Memory B cell (primary cell): ENCODE data around the gene COMT.

Source experiments
- ATAC-seq: fragments of 150-1000 bp; cut with Tn5 transposase; 2 replicates; pipeline ENCODE4 v1.10.0; 2021; ENCODE audit warnings: low read depth, mild to moderate bottlenecking, moderate library complexity
- DNase-seq, 2 donors: peaks; one replicate each; pipeline ENCODE4 v3.0.0; 2022; ENCODE audit warnings: low spot score in 2 of 2
- H3K27ac Mint-ChIP-seq: one replicate; pipeline ENCODE4 v1.8.0; 2022; ENCODE audit warnings: mild to moderate bottlenecking, moderate library complexity, mixed read lengths
- H3K27me3 Mint-ChIP-seq: one replicate; pipeline ENCODE4 v1.8.0; 2022; ENCODE audit warnings: mixed read lengths
- H3K36me3 Mint-ChIP-seq: one replicate; pipeline ENCODE4 v1.8.0; 2022; ENCODE audit warnings: mild to moderate bottlenecking, mixed read lengths
- H3K4me1 Mint-ChIP-seq: one replicate; pipeline ENCODE4 v1.8.0; 2022; ENCODE audit warnings: mixed read lengths
- H3K4me3 Mint-ChIP-seq: one replicate; pipeline ENCODE4 v1.8.0; 2022; ENCODE audit warnings: mild to moderate bottlenecking, moderate library complexity, mixed read lengths
- H3K9me3 Mint-ChIP-seq: one replicate; pipeline ENCODE4 v1.8.0; 2022; ENCODE audit warnings: mixed read lengths

COMT gene

GRCh38 chr22:19989725-19990067 is 48.1 kb downstream of the COMT start:
- H3K4me3 Mint-ChIP-seq, result no peak overlapping the region
- no peaks in the 10 kb centered on the region for H3K9me3 Mint-ChIP-seq
- DNase-seq, result no peak
- peaks cover 9% of the 10 kb centered on the region for H3K4me1 Mint-ChIP-seq
- peaks cover under 1% of the 10 kb centered on the region for H3K36me3 Mint-ChIP-seq
- H3K27me3 Mint-ChIP-seq, result peaks cover 11% of the 10 kb centered on the region
- no peak for ATAC-seq
- H3K27ac Mint-ChIP-seq, result no peak overlapping the region

DNA sequence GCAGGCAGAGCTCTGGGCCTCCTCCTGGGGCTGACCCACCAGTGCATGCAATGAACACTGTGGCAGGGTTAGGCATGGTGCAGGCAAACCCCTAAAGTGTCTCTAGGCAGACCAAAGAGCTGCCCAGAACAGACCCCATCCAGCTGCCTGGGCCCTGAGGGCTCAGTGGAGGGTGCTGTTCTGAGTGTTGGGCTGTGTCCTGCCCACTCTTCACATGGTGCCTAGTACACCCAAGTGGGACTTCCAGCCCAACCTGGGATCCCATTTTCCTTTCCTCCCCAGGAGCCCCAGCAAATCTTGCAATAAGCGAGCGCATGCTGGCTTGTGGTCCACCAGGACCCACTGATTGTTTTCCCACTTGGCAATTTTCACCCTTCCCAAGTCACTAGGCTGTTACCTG is 48.6 kb downstream of the COMT start:
- Mint-ChIP-seq H3K4me3 (no peak overlapping the region), H3K4me1 (peaks cover 14% of the 10 kb centered on the region), H3K27me3 (peaks cover 14% of the 10 kb centered on the region)

GRCh38 chr22:19990609-19991394 is 49.2 kb downstream of the COMT start:
- Mint-ChIP-seq H3K27me3 (peaks cover 14% of the 10 kb centered on the region), H3K9me3 (no peaks in the 10 kb centered on the region), H3K4me1 (peaks cover 14% of the 10 kb centered on the region)

More for the DNA sequence above, 48.6 kb downstream of the COMT start:
- H3K36me3 Mint-ChIP-seq, result peaks cover 3% of the 10 kb centered on the region
- no peaks in the 10 kb centered on the region for H3K9me3 Mint-ChIP-seq
- ATAC-seq (no peak), DNase-seq (no peak)
- H3K27ac Mint-ChIP-seq, result no peak overlapping the region

DNA sequence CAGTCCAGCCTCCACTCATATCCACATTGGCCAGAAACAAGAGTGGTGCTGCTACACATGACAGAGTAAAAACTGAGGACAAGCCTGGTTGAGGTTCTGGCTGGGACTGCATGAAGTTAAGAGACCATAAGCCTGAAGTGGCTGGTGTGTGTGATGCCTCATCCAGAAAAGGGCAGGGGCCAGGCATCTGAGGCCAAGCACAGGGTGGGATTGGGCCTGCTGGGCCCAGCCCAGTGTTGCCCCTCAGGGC is 49.7 kb downstream of the COMT start:
- ATAC-seq (no peak), DNase-seq (no peak)
- H3K9me3 Mint-ChIP-seq, result no peaks in the 10 kb centered on the region
- H3K36me3 Mint-ChIP-seq, result peaks cover 3% of the 10 kb centered on the region
- H3K27ac Mint-ChIP-seq, result no peak overlapping the region
- H3K4me1 Mint-ChIP-seq, result peaks cover 13% of the 10 kb centered on the region
- H3K4me3 Mint-ChIP-seq, result no peak overlapping the region
- H3K27me3 Mint-ChIP-seq, result peaks cover 14% of the 10 kb centered on the region

More at GRCh38 chr22:19990609-19991394, 49.2 kb downstream of the COMT start:
- Mint-ChIP-seq H3K36me3 (peaks cover 3% of the 10 kb centered on the region), H3K27ac (no peak overlapping the region), H3K4me3 (no peak overlapping the region)
- ATAC-seq (no peak), DNase-seq (no peak)

- H3K4me1 Mint-ChIP-seq, result peaks cover 12% of the 10 kb centered on the region
- H3K27ac Mint-ChIP-seq, result no peak overlapping the region
- no peak overlapping the region for H3K4me3 Mint-ChIP-seq
These were observed 50.3 kb downstream of the COMT start for GRCh38 chr22:19991645-19992451.

GRCh38 chr22:19992481-19992911 is 50.9 kb downstream of the COMT start:
- Mint-ChIP-seq H3K4me1 (peaks cover 12% of the 10 kb centered on the region), H3K36me3 (peaks cover 3% of the 10 kb centered on the region), H3K9me3 (no peaks in the 10 kb centered on the region), H3K4me3 (no peak overlapping the region), H3K27ac (no peak overlapping the region), H3K27me3 (peaks cover 14% of the 10 kb centered on the region)
- no peak for DNase-seq
- no peak for ATAC-seq

More at GRCh38 chr22:19991645-19992451, 50.3 kb downstream of the COMT start:
- ATAC-seq (no peak), DNase-seq (no peak)
- Mint-ChIP-seq H3K36me3 (peaks cover 3% of the 10 kb centered on the region), H3K27me3 (peaks cover 14% of the 10 kb centered on the region), H3K9me3 (no peaks in the 10 kb centered on the region)

GRCh38 chr22:19992921-19993355 is 51.4 kb downstream of the COMT start:
- Mint-ChIP-seq H3K27me3 (peaks cover 14% of the 10 kb centered on the region), H3K9me3 (no peaks in the 10 kb centered on the region), H3K27ac (no peak overlapping the region), H3K36me3 (peaks cover 3% of the 10 kb centered on the region), H3K4me1 (peaks cover 12% of the 10 kb centered on the region), H3K4me3 (no peak overlapping the region)
- DNase-seq, result no peak
- no peak for ATAC-seq

- ATAC-seq, result no peak
- DNase-seq, result no peak
- Mint-ChIP-seq H3K4me1 (peaks cover 12% of the 10 kb centered on the region), H3K4me3 (no peak overlapping the region), H3K27me3 (peaks cover 14% of the 10 kb centered on the region), H3K27ac (no peak overlapping the region), H3K36me3 (peaks cover 3% of the 10 kb centered on the region), H3K9me3 (no peaks in the 10 kb centered on the region)
These were observed 52.4 kb downstream of the COMT start for GRCh38 chr22:19993926-19994325.

GRCh38 chr22:19994851-19995610 is 53.5 kb downstream of the COMT start:
- Mint-ChIP-seq H3K4me3 (no peak overlapping the region), H3K27me3 (peaks cover 14% of the 10 kb centered on the region)

GRCh38 chr22:19995611-19996339 is 54.2 kb downstream of the COMT start:
- DNase-seq (no peak), ATAC-seq (no peak)
- no peak overlapping the region for H3K4me3 Mint-ChIP-seq
- peaks cover 3% of the 10 kb centered on the region for H3K36me3 Mint-ChIP-seq
- H3K9me3 Mint-ChIP-seq, result no peaks in the 10 kb centered on the region
- no peak overlapping the region for H3K27ac Mint-ChIP-seq
- peaks cover 12% of the 10 kb centered on the region for H3K4me1 Mint-ChIP-seq
- H3K27me3 Mint-ChIP-seq, result peaks cover 14% of the 10 kb centered on the region

More at GRCh38 chr22:19994851-19995610, 53.5 kb downstream of the COMT start:
- no peak for DNase-seq
- peaks cover 12% of the 10 kb centered on the region for H3K4me1 Mint-ChIP-seq
- ATAC-seq, result no peak
- H3K9me3 Mint-ChIP-seq, result no peaks in the 10 kb centered on the region
- no peak overlapping the region for H3K27ac Mint-ChIP-seq
- H3K36me3 Mint-ChIP-seq, result peaks cover 3% of the 10 kb centered on the region

DNA sequence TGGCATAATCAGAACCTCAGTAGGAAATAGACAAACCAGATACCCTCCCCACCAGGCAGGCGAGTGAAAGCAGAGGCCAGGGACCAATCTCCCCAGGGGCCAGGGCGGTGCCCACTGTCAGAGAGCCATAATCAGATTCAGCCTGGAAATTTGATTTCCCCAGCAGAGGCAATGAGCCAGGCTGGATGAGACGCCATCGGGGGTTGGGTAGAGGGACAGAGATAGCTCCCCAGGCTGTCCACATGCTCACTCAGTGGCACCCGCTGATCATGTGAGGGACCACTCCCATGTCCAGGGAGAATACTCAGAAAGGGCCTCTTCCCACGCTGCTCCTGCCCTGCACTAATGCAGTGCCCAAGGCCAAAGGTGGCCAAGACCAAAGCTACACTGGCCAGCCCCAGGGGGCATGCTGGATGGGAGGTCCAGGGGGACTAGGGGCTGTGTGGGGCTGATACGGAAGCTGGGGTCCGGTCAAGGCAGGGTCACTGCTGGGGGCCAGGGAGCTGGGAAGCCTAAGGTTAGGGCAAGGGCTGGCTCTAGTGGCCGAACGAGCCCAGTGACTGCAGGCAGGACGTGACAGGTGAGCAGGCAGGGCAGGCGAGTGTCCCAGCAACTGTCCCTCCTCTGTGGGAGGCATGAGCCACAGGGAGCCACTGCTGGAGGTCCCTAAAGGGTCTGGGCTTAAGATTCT is 55.3 kb downstream of the COMT start:
- Mint-ChIP-seq H3K27me3 (peaks cover 14% of the 10 kb centered on the region), H3K4me3 (no peak overlapping the region), H3K4me1 (peaks cover 12% of the 10 kb centered on the region), H3K27ac (no peak overlapping the region), H3K9me3 (no peaks in the 10 kb centered on the region), H3K36me3 (peaks cover 3% of the 10 kb centered on the region)
- no peak for ATAC-seq
- no peak for DNase-seq

DNA sequence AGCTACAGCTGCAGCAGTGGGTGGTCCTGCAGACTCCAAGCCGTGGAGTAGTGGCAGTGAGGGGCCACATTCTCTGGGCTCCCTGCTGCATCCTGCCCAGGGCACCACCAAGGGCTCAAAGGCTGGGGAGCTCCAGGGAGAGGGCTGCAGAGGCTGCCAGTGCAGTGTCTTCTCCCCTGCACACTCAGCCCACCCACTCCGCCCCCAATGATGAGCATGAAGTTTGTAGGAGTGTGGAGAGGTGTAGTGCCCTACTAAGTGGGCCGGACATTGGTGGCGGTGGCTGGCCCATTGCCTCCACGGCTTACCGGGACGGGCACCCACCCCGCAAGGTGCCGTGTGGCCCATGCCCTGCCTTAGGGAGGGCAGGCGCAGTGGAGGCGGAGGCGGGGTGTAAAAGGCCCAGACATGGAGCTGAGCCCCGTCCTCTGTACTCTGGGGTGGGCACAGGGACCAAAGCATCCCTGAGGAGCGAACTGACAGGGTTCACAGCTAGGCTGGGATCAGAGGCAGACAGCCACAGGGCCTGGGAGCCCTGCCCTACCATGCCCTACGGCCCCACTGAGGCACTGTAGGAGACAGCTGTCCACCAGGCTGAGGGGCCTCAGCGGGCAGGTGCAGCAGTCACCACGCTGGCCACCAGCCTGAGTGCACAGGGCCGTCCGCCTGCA is 56.1 kb downstream of the COMT start:
- DNase-seq (no peak), ATAC-seq (no peak)
- H3K4me3 Mint-ChIP-seq, result no peak overlapping the region

More for the DNA sequence above, 56.1 kb downstream of the COMT start:
- peaks cover 12% of the 10 kb centered on the region for H3K4me1 Mint-ChIP-seq
- no peaks in the 10 kb centered on the region for H3K9me3 Mint-ChIP-seq
- peaks cover 14% of the 10 kb centered on the region for H3K27me3 Mint-ChIP-seq
- no peak overlapping the region for H3K27ac Mint-ChIP-seq
- H3K36me3 Mint-ChIP-seq, result peaks cover 3% of the 10 kb centered on the region
